ENCODE data around the gene ZSCAN32.

ZSCAN32 gene

GRCh38 chr16:3400779-3401688 is at the start of gene ZSCAN32, which contains the start of gene ZNF174:
Gene ZSCAN32, minus strand, starts transcription at chr16:3401004. Its CDS starts 3,447 bp downstream, at chr16:3397557.
Gene ZNF174, plus strand, starts transcription at chr16:3401215. Its CDS starts 790 bp downstream, at chr16:3402005.
- H3K36me3 ChIP-seq (ENCODE audit: insufficient read depth, insufficient read length, low read length): peaks cover 62% of the 10 kb centered on the region
- peak within 1 kb of the TSS; percentile 95 for H3K9ac ChIP-seq (ENCODE audit: insufficient read length, low read depth)
- H3K9me3 ChIP-seq (ENCODE audit: insufficient read depth, low read length): peaks cover 34% of the 10 kb centered on the region
- H3K4me3 ChIP-seq (ENCODE audit: insufficient read length, low read depth): peak within 1 kb of the TSS; percentile 89
- H3K27me3 ChIP-seq (ENCODE audit: insufficient read depth, insufficient read length): no peaks in the 10 kb centered on the region
- DNase-seq (ENCODE audit: low read depth, low spot score): peak; percentile 99
- H3K4me1 ChIP-seq (ENCODE audit: insufficient read depth, insufficient read length): no peaks in the 10 kb centered on the region
- TF ChIP-seq YY1 (IDR thresholded peaks at IDR 0.05; ENCODE audit: insufficient read depth, insufficient read length): no peak
- no peak for TF ChIP-seq SUZ12 (IDR thresholded peaks at IDR 0.05; ENCODE audit: extremely low read depth, insufficient read depth, insufficient read length)
- no peak for TF ChIP-seq ZNF274 (IDR thresholded peaks at IDR 0.05; ENCODE audit: low read depth, low read length)

GRCh38 chr16:3444032-3444388 is 43.2 kb upstream of the ZSCAN32 start:
- H3K9ac ChIP-seq (ENCODE audit: insufficient read length, low read depth): peak overlapping the region; percentile 95
- peaks cover 3% of the 10 kb centered on the region for H3K4me1 ChIP-seq (ENCODE audit: insufficient read depth, insufficient read length)
- peaks cover 70% of the 10 kb centered on the region for H3K36me3 ChIP-seq (ENCODE audit: insufficient read depth, insufficient read length, low read length)
- peak overlapping the region; percentile 93 for H3K4me3 ChIP-seq (ENCODE audit: insufficient read length, low read depth)
- no peaks in the 10 kb centered on the region for H3K27me3 ChIP-seq (ENCODE audit: insufficient read depth, insufficient read length)
- peak; percentile 42 for DNase-seq (ENCODE audit: low read depth, low spot score)
- TF ChIP-seq SUZ12 (IDR thresholded peaks at IDR 0.05; ENCODE audit: extremely low read depth, insufficient read depth, insufficient read length) (no peak), YY1 (IDR thresholded peaks at IDR 0.05; ENCODE audit: insufficient read depth, insufficient read length) (no peak), ZNF274 (IDR thresholded peaks at IDR 0.05; ENCODE audit: low read depth, low read length) (no peak)
- H3K9me3 ChIP-seq (ENCODE audit: insufficient read depth, low read length): peaks cover 4% of the 10 kb centered on the region; the same call in 1 of the 2 replicates

- Histone ChIP-seq H3K4me3 (ENCODE audit: insufficient read length, low read depth) (peak within 1 kb of the TSS; percentile 93), H3K9ac (ENCODE audit: insufficient read length, low read depth) (peak within 1 kb of the TSS; percentile 95), H3K27me3 (ENCODE audit: insufficient read depth, insufficient read length) (no peaks in the 10 kb centered on the region), H3K36me3 (ENCODE audit: insufficient read depth, insufficient read length, low read length) (peaks cover 68% of the 10 kb centered on the region), H3K4me1 (ENCODE audit: insufficient read depth, insufficient read length) (peaks cover 3% of the 10 kb centered on the region), H3K9me3 (ENCODE audit: insufficient read depth, low read length) (peaks cover 4% of the 10 kb centered on the region; the same call in 1 of the 2 replicates)
- no peak for TF ChIP-seq SUZ12 (IDR thresholded peaks at IDR 0.05; ENCODE audit: extremely low read depth, insufficient read depth, insufficient read length)
- TF ChIP-seq ZNF274 (IDR thresholded peaks at IDR 0.05; ENCODE audit: low read depth, low read length): no peak
- TF ChIP-seq YY1 (IDR thresholded peaks at IDR 0.05; ENCODE audit: insufficient read depth, insufficient read length): no peak
- DNase-seq (ENCODE audit: low read depth, low spot score): peak; percentile 95
These were observed 42.6 kb upstream of the ZSCAN32 start, which contains the start of the genes NAA60 and ZNF597 for GRCh38 chr16:3443108-3444031. Gene NAA60, plus strand, starts transcription at chr16:3443680. Its CDS starts 32,548 bp downstream, at chr16:3476228. Gene ZNF597, minus strand, starts transcription at chr16:3443504. Its CDS starts 351 bp downstream, at chr16:3443153.

- no peaks in the 10 kb centered on the region for H3K27me3 ChIP-seq (ENCODE audit: insufficient read depth, insufficient read length)
- no peak overlapping the region for H3K4me3 ChIP-seq (ENCODE audit: insufficient read length, low read depth)
- TF ChIP-seq SUZ12 (IDR thresholded peaks at IDR 0.05; ENCODE audit: extremely low read depth, insufficient read depth, insufficient read length) (no peak), ZNF274 (IDR thresholded peaks at IDR 0.05; ENCODE audit: low read depth, low read length) (no peak), YY1 (IDR thresholded peaks at IDR 0.05; ENCODE audit: insufficient read depth, insufficient read length) (no peak)
- DNase-seq (ENCODE audit: low read depth, low spot score): no peak
- peaks cover 4% of the 10 kb centered on the region; the same call in 1 of the 2 replicates for H3K9me3 ChIP-seq (ENCODE audit: insufficient read depth, low read length)
- H3K36me3 ChIP-seq (ENCODE audit: insufficient read depth, insufficient read length, low read length): peaks cover 69% of the 10 kb centered on the region
- H3K9ac ChIP-seq (ENCODE audit: insufficient read length, low read depth): no peak overlapping the region
- peaks cover 3% of the 10 kb centered on the region for H3K4me1 ChIP-seq (ENCODE audit: insufficient read depth, insufficient read length)
These were observed 38.8 kb upstream of the ZSCAN32 start for GRCh38 chr16:3439637-3440036.

DNA sequence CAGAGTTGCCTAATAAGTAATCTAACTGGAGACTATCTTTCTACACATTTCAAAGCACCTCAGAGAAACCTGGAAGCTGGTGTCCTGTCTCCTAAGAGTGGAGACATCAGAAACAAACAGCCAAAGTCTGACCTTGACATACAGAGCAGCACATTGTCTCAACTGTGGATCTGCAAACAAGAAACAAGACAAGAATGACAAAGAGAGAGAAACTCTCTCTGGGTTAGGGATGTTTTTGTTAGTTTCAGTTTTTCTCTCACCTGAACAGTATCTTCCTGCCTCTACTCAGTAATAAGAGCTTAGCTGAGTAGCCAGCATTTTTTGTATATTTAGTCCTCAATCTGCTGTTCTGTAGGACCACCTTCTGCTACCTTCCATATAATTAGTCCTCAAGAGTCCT is 33.6 kb upstream of the ZSCAN32 start:
- peaks cover 56% of the 10 kb centered on the region for H3K36me3 ChIP-seq (ENCODE audit: insufficient read depth, insufficient read length, low read length)
- no peak for DNase-seq (ENCODE audit: low read depth, low spot score)
- H3K9ac ChIP-seq (ENCODE audit: insufficient read length, low read depth): no peak overlapping the region
- TF ChIP-seq SUZ12 (IDR thresholded peaks at IDR 0.05; ENCODE audit: extremely low read depth, insufficient read depth, insufficient read length) (no peak), ZNF274 (IDR thresholded peaks at IDR 0.05; ENCODE audit: low read depth, low read length) (no peak), YY1 (IDR thresholded peaks at IDR 0.05; ENCODE audit: insufficient read depth, insufficient read length) (no peak)
- H3K4me3 ChIP-seq (ENCODE audit: insufficient read length, low read depth): no peak overlapping the region
- H3K9me3 ChIP-seq (ENCODE audit: insufficient read depth, low read length): no peaks in the 10 kb centered on the region
- H3K4me1 ChIP-seq (ENCODE audit: insufficient read depth, insufficient read length): no peaks in the 10 kb centered on the region
- no peaks in the 10 kb centered on the region for H3K27me3 ChIP-seq (ENCODE audit: insufficient read depth, insufficient read length)

DNA sequence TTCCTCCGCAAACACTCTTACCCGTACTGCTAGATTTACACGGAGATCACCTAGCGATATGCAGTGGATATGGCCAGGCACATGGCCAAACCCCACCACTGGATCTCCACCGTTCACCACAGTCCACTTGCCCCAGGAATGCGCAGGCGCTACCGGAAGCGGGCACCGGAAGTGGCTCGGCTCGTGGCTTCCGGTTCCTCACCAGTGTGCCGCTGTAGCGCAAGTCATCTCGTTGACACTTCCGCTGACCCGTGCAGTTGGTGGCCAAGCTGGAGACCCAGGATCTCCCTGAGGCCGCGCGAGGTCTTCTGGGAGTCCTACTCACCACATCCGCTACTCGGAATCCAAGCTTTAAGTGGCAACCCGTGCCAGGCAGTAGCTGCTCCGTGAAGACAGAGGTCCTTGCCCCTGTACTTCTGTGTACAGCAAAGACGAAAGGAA is 31.0 kb upstream of the ZSCAN32 start:
- Histone ChIP-seq H3K9me3 (ENCODE audit: insufficient read depth, low read length) (no peaks in the 10 kb centered on the region), H3K4me3 (ENCODE audit: insufficient read length, low read depth) (no peak overlapping the region), H3K36me3 (ENCODE audit: insufficient read depth, insufficient read length, low read length) (peaks cover 38% of the 10 kb centered on the region), H3K4me1 (ENCODE audit: insufficient read depth, insufficient read length) (no peaks in the 10 kb centered on the region), H3K9ac (ENCODE audit: insufficient read length, low read depth) (no peak overlapping the region), H3K27me3 (ENCODE audit: insufficient read depth, insufficient read length) (no peaks in the 10 kb centered on the region)
- DNase-seq (ENCODE audit: low read depth, low spot score): no peak
- TF ChIP-seq YY1 (IDR thresholded peaks at IDR 0.05; ENCODE audit: insufficient read depth, insufficient read length) (no peak), ZNF274 (IDR thresholded peaks at IDR 0.05; ENCODE audit: low read depth, low read length) (no peak), SUZ12 (IDR thresholded peaks at IDR 0.05; ENCODE audit: extremely low read depth, insufficient read depth, insufficient read length) (no peak)
